ENCODE data around the gene INSYN2A.

Gene INSYN2A

GRCh38 chr10:127195571-127196281 is 665 bp downstream of the INSYN2A start:
- Histone ChIP-seq H3K79me2 (ENCODE audit: insufficient read depth, low read length) (no peaks in the 10 kb centered on the region), H3K4me3 (ENCODE audit: insufficient read depth, low read length, poor library complexity, severe bottlenecking) (no peak overlapping the region), H3K27ac (ENCODE audit: low read depth, low read length) (no peak overlapping the region), H3K4me2 (ENCODE audit: low read depth, low read length, poor library complexity, severe bottlenecking) (no peak overlapping the region), H3F3A (ENCODE audit: insufficient read depth) (no peaks in the 10 kb centered on the region), H4K20me1 (ENCODE audit: low read depth, low read length) (no peaks in the 10 kb centered on the region), H3K9me2 (replicated peaks; ENCODE audit: insufficient read depth, low read length) (0 out of 2 replicates have a peak, but pooled peaks cover 3% of the 10 kb centered on the region), H2AFZ (ENCODE audit: low read depth, low read length, severe bottlenecking) (no peak overlapping the region), H3K9me3 (ENCODE audit: insufficient read depth, low read length) (no peaks in the 10 kb centered on the region; the same call in 1 of the 2 replicates), H3K27me3 (ENCODE audit: low read length) (no peaks in the 10 kb centered on the region), H3K9ac (ENCODE audit: low read length) (no peak overlapping the region), H3K36me3 (ENCODE audit: low read length) (no peaks in the 10 kb centered on the region)
- no peak for TF ChIP-seq CTCF (IDR thresholded peaks at IDR 0.05; ENCODE audit: insufficient read depth, low read length, poor library complexity, severe bottlenecking)

- Histone ChIP-seq H2AFZ (ENCODE audit: low read depth, low read length, severe bottlenecking) (no peak overlapping the region), H3F3A (ENCODE audit: insufficient read depth) (no peaks in the 10 kb centered on the region), H3K4me3 (ENCODE audit: insufficient read depth, low read length, poor library complexity, severe bottlenecking) (no peak overlapping the region), H3K27ac (ENCODE audit: low read depth, low read length) (no peak overlapping the region), H3K79me2 (ENCODE audit: insufficient read depth, low read length) (no peaks in the 10 kb centered on the region), H3K27me3 (ENCODE audit: low read length) (no peaks in the 10 kb centered on the region), H4K20me1 (ENCODE audit: low read depth, low read length) (no peaks in the 10 kb centered on the region), H3K9me2 (replicated peaks; ENCODE audit: insufficient read depth, low read length) (0 out of 2 replicates have a peak, but pooled peaks cover 3% of the 10 kb centered on the region), H3K36me3 (ENCODE audit: low read length) (no peaks in the 10 kb centered on the region), H3K9me3 (ENCODE audit: insufficient read depth, low read length) (no peaks in the 10 kb centered on the region; the same call in 1 of the 2 replicates), H3K9ac (ENCODE audit: low read length) (no peak overlapping the region), H3K4me2 (ENCODE audit: low read depth, low read length, poor library complexity, severe bottlenecking) (no peak overlapping the region)
- TF ChIP-seq CTCF (IDR thresholded peaks at IDR 0.05; ENCODE audit: insufficient read depth, low read length, poor library complexity, severe bottlenecking) = no peak
- no peak for TF ChIP-seq EZH2phosphoT487 (conservative IDR thresholded peaks at IDR 0.05; ENCODE audit: low read length)
Measured at GRCh38 chr10:127195041-127195506, 1.3 kb downstream of the INSYN2A start.

GRCh38 chr10:127194599-127194998 is 1.8 kb downstream of the INSYN2A start:
- Histone ChIP-seq H4K20me1 (ENCODE audit: low read depth, low read length) (no peaks in the 10 kb centered on the region), H3K27ac (ENCODE audit: low read depth, low read length) (no peak overlapping the region), H3K27me3 (ENCODE audit: low read length) (no peaks in the 10 kb centered on the region), H2AFZ (ENCODE audit: low read depth, low read length, severe bottlenecking) (no peak overlapping the region), H3K36me3 (ENCODE audit: low read length) (no peaks in the 10 kb centered on the region), H3K4me2 (ENCODE audit: low read depth, low read length, poor library complexity, severe bottlenecking) (no peak overlapping the region), H3K9me3 (ENCODE audit: insufficient read depth, low read length) (no peaks in the 10 kb centered on the region; the same call in 1 of the 2 replicates), H3K4me3 (ENCODE audit: insufficient read depth, low read length, poor library complexity, severe bottlenecking) (no peak overlapping the region), H3K79me2 (ENCODE audit: insufficient read depth, low read length) (no peaks in the 10 kb centered on the region), H3F3A (ENCODE audit: insufficient read depth) (no peaks in the 10 kb centered on the region), H3K9ac (ENCODE audit: low read length) (no peak overlapping the region), H3K9me2 (replicated peaks; ENCODE audit: insufficient read depth, low read length) (0 out of 2 replicates have a peak, but pooled peaks cover 3% of the 10 kb centered on the region)
- TF ChIP-seq CTCF (IDR thresholded peaks at IDR 0.05; ENCODE audit: insufficient read depth, low read length, poor library complexity, severe bottlenecking) (no peak), EZH2phosphoT487 (conservative IDR thresholded peaks at IDR 0.05; ENCODE audit: low read length) (no peak)
